HepG2 (cell line): ENCODE measurements around the gene CSNK1D. TPM values are rescaled to one million over a fixed set of nuclear protein-coding genes. Genes with fewer than 3 reads are reported as not detected.
A peak's percentile ranks its signal among the peaks of the same experiment; 100 is the strongest.

ENCODE experiments used
- BCLAF1 ChIP-seq: fragments of 450-650 bp; IDR thresholded peaks from 2 replicates; pipeline ENCODE4 v1.6.1; 2017; ENCODE audit warnings: mild to moderate bottlenecking
- CREBL2 ChIP-seq: sonication (generic); formaldehyde crosslinking; IDR thresholded peaks from 2 replicates; pipeline ENCODE4 v1.8.1; 2023; ENCODE audit warnings: missing genetic modification reagents, mild to moderate bottlenecking, borderline replicate concordance
- ELK4 ChIP-seq: sonication (generic); formaldehyde crosslinking; IDR thresholded peaks from 2 replicates; pipeline ENCODE4 v1.9.0; 2021; ENCODE audit warnings: missing genetic modification reagents, borderline replicate concordance
- GTF2F1 ChIP-seq: fragments of 150-350 bp; IDR thresholded peaks from 2 replicates; pipeline ENCODE4 v1.6.1; 2014; ENCODE audit warnings: low read length
- HOXA3 ChIP-seq: sonication (generic); formaldehyde crosslinking; IDR thresholded peaks from 2 replicates; pipeline ENCODE4 v1.5.0; 2020; ENCODE audit warnings: missing genetic modification reagents
- SIX4 ChIP-seq: sonication (generic); formaldehyde crosslinking; IDR thresholded peaks from 2 replicates; pipeline ENCODE4 v1.4.0; 2020; ENCODE audit warnings: missing genetic modification reagents
- SMAD1 ChIP-seq: sonication (generic); formaldehyde crosslinking; IDR thresholded peaks from 2 replicates; pipeline ENCODE4 v1.4.0; 2020; ENCODE audit warnings: missing genetic modification reagents, low read depth, mild to moderate bottlenecking, borderline replicate concordance
- TEAD2 ChIP-seq: sonication (generic); formaldehyde crosslinking; IDR thresholded peaks from 2 replicates; pipeline ENCODE4 v1.9.0; 2021; ENCODE audit warnings: missing genetic modification reagents
- TFDP1 ChIP-seq: IDR thresholded peaks from 2 replicates; pipeline ENCODE4 v1.6.1; 2016; ENCODE audit warnings: missing compliant biosample characterization, missing genetic modification reagents, borderline replicate concordance
- ZBTB8A ChIP-seq: sonication (generic); formaldehyde crosslinking; IDR thresholded peaks from 2 replicates; pipeline ENCODE4 v1.4.0; 2020; ENCODE audit warnings: mild to moderate bottlenecking, low read depth, missing genetic modification reagents, borderline replicate concordance
- ZNF274 ChIP-seq: sonication (generic); formaldehyde crosslinking; IDR thresholded peaks from 2 replicates; pipeline ENCODE4 v1.5.1; 2020; ENCODE audit warnings: mild to moderate bottlenecking, missing genetic modification reagents
- ZNF607 ChIP-seq: sonication (generic); formaldehyde crosslinking; IDR thresholded peaks from 2 replicates; pipeline ENCODE4 v1.5.1; 2020; ENCODE audit warnings: missing genetic modification reagents, mild to moderate bottlenecking, borderline replicate concordance
- ZNF609 ChIP-seq: sonication (generic); formaldehyde crosslinking; IDR thresholded peaks from 2 replicates; pipeline ENCODE4 v1.4.0; 2020; ENCODE audit warnings: mild to moderate bottlenecking, missing genetic modification reagents, borderline replicate concordance
- ZNF7 ChIP-seq: IDR thresholded peaks from 2 replicates; pipeline ENCODE4 v1.6.1; 2016; ENCODE audit warnings: missing biosample characterization, missing genetic modification reagents
- ZNF772 ChIP-seq: sonication (generic); formaldehyde crosslinking; IDR thresholded peaks from 2 replicates; pipeline ENCODE4 v1.5.0; 2020; ENCODE audit warnings: mild to moderate bottlenecking, missing genetic modification reagents
- polyA plus RNA-seq, 8 experiments: library from polyadenylated mRNA; depleted of rRNA in 3 of 8; stranded (reverse) in 7 of 8; unstranded in 1 of 8; fragments of >200 nt; fragmentation: Illumina TruSeq in 4 of 8; extraction: Trizol in 4 of 8; gene quantifications; 2 replicates each; pipeline versions ENCODE4 v1.2.1 to v1.2.3, GENCODE V29; 2011 to 2016; ENCODE audit warnings: low read depth in 4 of 8, missing spikeins in 1 of 8, mixed read lengths in 1 of 8; ENCODE audit not compliant: insufficient read depth in 1 of 8
- total RNA-seq, 5 experiments: library from RNA; depleted of rRNA; stranded (reverse); fragments of >200 nt; fragmentation: Illumina TruSeq; extraction: Trizol; gene quantifications; 2 replicates each; pipeline ENCODE4 v1.2.3, GENCODE V29; 2016; ENCODE audit warnings: low read depth in 1 of 5

Gene CSNK1D
- total and polyA plus RNA-seq, 2 of the 13 experiments (the other 11 are each of a cell fraction or from before 2014, with no cell fraction given): 31.5 to 128 TPM

GRCh38 chr17:82287868-82288801 is 14.6 kb upstream of the CSNK1D start (continued):
- no peak for TF ChIP-seq BCLAF1
- TF ChIP-seq CREBL2 (CRISPR knock-in tag): no peak
- TF ChIP-seq ZNF607 (CRISPR knock-in tag): peak; percentile 70
- TF ChIP-seq TEAD2 (CRISPR knock-in tag): no peak
- TF ChIP-seq ZBTB8A (CRISPR knock-in tag): no peak
- peak; percentile 91 for TF ChIP-seq ZNF609 (CRISPR knock-in tag)
- no peak for TF ChIP-seq ZNF7 (CRISPR knock-in tag)
- no peak for TF ChIP-seq ZNF274 (CRISPR knock-in tag)
- TF ChIP-seq HOXA3 (CRISPR knock-in tag): peak; percentile 94
- TF ChIP-seq GTF2F1: no peak
- TF ChIP-seq ELK4 (CRISPR knock-in tag): no peak
- TF ChIP-seq SIX4 (CRISPR knock-in tag): no peak
- TF ChIP-seq SMAD1 (CRISPR knock-in tag): peak; percentile 95; the same call in 1 of the 2 replicates
- peak; percentile 78; the same call in 1 of the 2 replicates for TF ChIP-seq TFDP1 (CRISPR knock-in tag)
- TF ChIP-seq ZNF772 (CRISPR knock-in tag): peak; percentile 81
